IgD-negative memory B cell (primary cell): ENCODE measurements around the gene CPSF6. TPM values are rescaled to one million over a fixed set of nuclear protein-coding genes. Genes with fewer than 3 reads are reported as not detected.
"Not testable (repeated sequence)": the region's sequence is repeated elsewhere in the genome, so short reads cannot be mapped to it uniquely, and the experiment has no call there.

ENCODE experiments used
- H3K27ac Mint-ChIP-seq, 3 donors: one replicate each; pipeline ENCODE4 v1.8.0; 2020 to 2022; ENCODE audit warnings: mild to moderate bottlenecking in 3 of 3, mixed read lengths in 3 of 3, moderate library complexity in 1 of 3
- H3K27me3 Mint-ChIP-seq: one replicate; pipeline ENCODE4 v1.8.0; 2021; ENCODE audit warnings: mixed read lengths
- H3K36me3 Mint-ChIP-seq: one replicate; pipeline ENCODE4 v1.8.0; 2020; ENCODE audit warnings: mild to moderate bottlenecking, mixed read lengths
- H3K4me1 Mint-ChIP-seq, 3 donors: one replicate each; pipeline ENCODE4 v1.8.0; 2020 to 2022; ENCODE audit warnings: mixed read lengths in 3 of 3, mild to moderate bottlenecking in 1 of 3
- H3K4me3 Mint-ChIP-seq, 4 donors: one replicate each; pipeline ENCODE4 v1.8.0; 2020 to 2022; ENCODE audit warnings: mild to moderate bottlenecking in 4 of 4, mixed read lengths in 4 of 4, moderate library complexity in 3 of 4
- H3K9me3 Mint-ChIP-seq, 3 donors: one replicate each; pipeline ENCODE4 v1.8.0; 2020 to 2021; ENCODE audit warnings: mixed read lengths in 3 of 3, mild to moderate bottlenecking in 1 of 3
- polyA plus RNA-seq: library from polyadenylated mRNA; unstranded; fragments of 300-500 nt; fragmentation: Illumina TruSeq; gene quantifications from one replicate; pipeline ENCODE4 v1.2.3, GENCODE V29; 2021

CPSF6 gene
- polyA plus RNA-seq, 1 donor from 2014 or later = 59.0 TPM

- no peaks in the 10 kb centered on the region for H3K27me3 Mint-ChIP-seq
- peak overlapping the region; percentile 0 to 100 (median 72) for H3K4me3 Mint-ChIP-seq
- peak overlapping the region in 2 of 3 donors; percentile 14 to 97 for H3K27ac Mint-ChIP-seq
- H3K4me1 Mint-ChIP-seq = peaks cover 56 to 71% (median 65%) of the 10 kb centered on the region in 3 donors
- no peaks in the 10 kb centered on the region for H3K9me3 Mint-ChIP-seq
- H3K36me3 Mint-ChIP-seq = no peaks in the 10 kb centered on the region
These were observed 4.0 kb downstream of the CPSF6 start for GRCh38 chr12:69243099-69244084.

- Mint-ChIP-seq H3K9me3 (no peaks in the 10 kb centered on the region), H3K4me3 (peak overlapping the region in 1 of 4 donors; percentile 9), H3K27me3 (no peaks in the 10 kb centered on the region), H3K36me3 (no peaks in the 10 kb centered on the region), H3K27ac (peak overlapping the region in 1 of 3 donors; percentile 22), H3K4me1 (peaks cover 66 to 71% (median 67%) of the 10 kb centered on the region in 3 donors)
These were observed 8.1 kb downstream of the CPSF6 start for GRCh38 chr12:69247268-69248018.

GRCh38 chr12:69252033-69252432 lies 12.7 kb downstream of the CPSF6 start:
- no peaks in the 10 kb centered on the region for H3K27me3 Mint-ChIP-seq
- peak overlapping the region in 2 of 3 donors; percentile 48 to 51 for H3K27ac Mint-ChIP-seq
- peak overlapping the region in 1 of 4 donors; percentile 13 for H3K4me3 Mint-ChIP-seq
- peaks cover 40 to 54% (median 46%) of the 10 kb centered on the region in 3 donors for H3K4me1 Mint-ChIP-seq
- H3K36me3 Mint-ChIP-seq = peaks cover 7% of the 10 kb centered on the region
- H3K9me3 Mint-ChIP-seq = no peaks in the 10 kb centered on the region

GRCh38 chr12:69254046-69254445 lies 14.7 kb downstream of the CPSF6 start:
- Mint-ChIP-seq H3K27ac (peak overlapping the region; percentile 9 to 91 (median 33)), H3K36me3 (peaks cover 8% of the 10 kb centered on the region)

GRCh38 chr12:69254862-69255261 lies 15.5 kb downstream of the CPSF6 start:
- H3K4me1 Mint-ChIP-seq = peaks cover 21 to 33% (median 27%) of the 10 kb centered on the region in 3 donors
- no peak overlapping the region for H3K27ac Mint-ChIP-seq

More at GRCh38 chr12:69254046-69254445, 14.7 kb downstream of the CPSF6 start:
- Mint-ChIP-seq H3K4me3 (no peak overlapping the region), H3K9me3 (no peaks in the 10 kb centered on the region), H3K4me1 (peaks cover 27 to 41% (median 33%) of the 10 kb centered on the region in 3 donors), H3K27me3 (no peaks in the 10 kb centered on the region)

GRCh38 chr12:69258655-69259054 lies 19.3 kb downstream of the CPSF6 start:
- peak overlapping the region in 2 of 3 donors; percentile 39 to 50 for H3K27ac Mint-ChIP-seq
- no peaks in the 10 kb centered on the region for H3K27me3 Mint-ChIP-seq
- no peaks in the 10 kb centered on the region for H3K9me3 Mint-ChIP-seq
- peaks cover 6 to 13% (median 6%) of the 10 kb centered on the region in 3 donors for H3K4me1 Mint-ChIP-seq
- H3K4me3 Mint-ChIP-seq = no peak overlapping the region
- H3K36me3 Mint-ChIP-seq = peaks cover 23% of the 10 kb centered on the region

More at GRCh38 chr12:69254862-69255261, 15.5 kb downstream of the CPSF6 start:
- no peaks in the 10 kb centered on the region for H3K9me3 Mint-ChIP-seq
- H3K4me3 Mint-ChIP-seq = no peak overlapping the region
- no peaks in the 10 kb centered on the region for H3K27me3 Mint-ChIP-seq
- peaks cover 10% of the 10 kb centered on the region for H3K36me3 Mint-ChIP-seq

- peaks cover 16% of the 10 kb centered on the region for H3K36me3 Mint-ChIP-seq
- peaks cover 0 to 5% (median 3%) of the 10 kb centered on the region in 3 donors for H3K4me1 Mint-ChIP-seq
- H3K27ac Mint-ChIP-seq = no peak overlapping the region
- H3K27me3 Mint-ChIP-seq = no peaks in the 10 kb centered on the region
- H3K4me3 Mint-ChIP-seq = no peak overlapping the region
- no peaks in the 10 kb centered on the region for H3K9me3 Mint-ChIP-seq
These were observed 23.1 kb downstream of the CPSF6 start for GRCh38 chr12:69262264-69262974.

- peaks cover 13% of the 10 kb centered on the region for H3K36me3 Mint-ChIP-seq
- peaks cover 0 to 5% (median 3%) of the 10 kb centered on the region in 3 donors for H3K4me1 Mint-ChIP-seq
- no peaks in the 10 kb centered on the region for H3K27me3 Mint-ChIP-seq
- no peaks in the 10 kb centered on the region for H3K9me3 Mint-ChIP-seq
- H3K27ac Mint-ChIP-seq = no peak overlapping the region
- no peak overlapping the region for H3K4me3 Mint-ChIP-seq
These were observed 25.8 kb downstream of the CPSF6 start for GRCh38 chr12:69265205-69265604.

GRCh38 chr12:69265633-69266032 lies 26.3 kb downstream of the CPSF6 start:
- H3K9me3 Mint-ChIP-seq, H3K4me3 Mint-ChIP-seq, H3K4me1 Mint-ChIP-seq, H3K27ac Mint-ChIP-seq, H3K27me3 Mint-ChIP-seq: not testable (repeated sequence)
- H3K36me3 Mint-ChIP-seq = peaks cover 11% of the 10 kb centered on the region

- Mint-ChIP-seq H3K9me3 (no peaks in the 10 kb centered on the region), H3K36me3 (peaks cover 7% of the 10 kb centered on the region), H3K4me1 (peaks cover 0 to 3% (median 0%) of the 10 kb centered on the region in 3 donors), H3K27ac (no peak overlapping the region), H3K4me3 (no peak overlapping the region), H3K27me3 (no peaks in the 10 kb centered on the region)
These were observed 26.8 kb downstream of the CPSF6 start for GRCh38 chr12:69266036-69266635.

GRCh38 chr12:69269736-69270135 lies 30.4 kb downstream of the CPSF6 start:
- Mint-ChIP-seq H3K27me3 (no peaks in the 10 kb centered on the region), H3K27ac (no peak overlapping the region), H3K4me1 (peaks cover 0 to 3% (median 2%) of the 10 kb centered on the region in 3 donors), H3K9me3 (no peaks in the 10 kb centered on the region), H3K4me3 (no peak overlapping the region), H3K36me3 (no peaks in the 10 kb centered on the region)

- Mint-ChIP-seq H3K27ac (peak overlapping the region in 1 of 3 donors; percentile 7), H3K4me3 (no peak overlapping the region), H3K4me1 (peaks cover 3 to 9% (median 9%) of the 10 kb centered on the region in 3 donors), H3K9me3 (no peaks in the 10 kb centered on the region), H3K36me3 (no peaks in the 10 kb centered on the region), H3K27me3 (no peaks in the 10 kb centered on the region)
These were observed 33.1 kb downstream of the CPSF6 start for GRCh38 chr12:69272511-69272910.

GRCh38 chr12:69274861-69275260 lies 35.5 kb downstream of the CPSF6 start:
- H3K4me1 Mint-ChIP-seq = peaks cover 9 to 11% (median 9%) of the 10 kb centered on the region in 3 donors
- no peaks in the 10 kb centered on the region for H3K36me3 Mint-ChIP-seq
- no peaks in the 10 kb centered on the region for H3K27me3 Mint-ChIP-seq
- H3K27ac Mint-ChIP-seq = no peak overlapping the region
- no peaks in the 10 kb centered on the region for H3K9me3 Mint-ChIP-seq
- no peak overlapping the region for H3K4me3 Mint-ChIP-seq

- H3K4me1 Mint-ChIP-seq = peaks cover 9 to 11% (median 9%) of the 10 kb centered on the region in 3 donors
- no peaks in the 10 kb centered on the region for H3K36me3 Mint-ChIP-seq
- no peaks in the 10 kb centered on the region for H3K9me3 Mint-ChIP-seq
- no peak overlapping the region for H3K4me3 Mint-ChIP-seq
- H3K27ac Mint-ChIP-seq = no peak overlapping the region
- H3K27me3 Mint-ChIP-seq = no peaks in the 10 kb centered on the region
These were observed 36.1 kb downstream of the CPSF6 start for GRCh38 chr12:69275471-69275891.
